Hematopoietic multipotent progenitor cell treated with erythropoietin and hydrocortisone succinate and interleukin-3 and kit ligand, for 6 days (in vitro differentiated cells): ENCODE data around the gene ZNF433.
A peak's percentile ranks its signal among the peaks of the same experiment; 100 is the strongest.
"Not testable (repeated sequence)": the region's sequence is repeated elsewhere in the genome, so short reads cannot be mapped to it uniquely, and the experiment has no call there.

Experiments used
- DNase-seq: peaks from one replicate; pipeline ENCODE4 v3.0.0-alpha.2; 2015

Gene ZNF433

GRCh38 chr19:12035220-12036172 lies at the start of gene ZNF433:
ZNF433 (minus strand) TSS chr19:12035679; CDS start chr19:12035539, 140 bp downstream.
- DNase-seq: peak; percentile 97

- not testable (repeated sequence) for DNase-seq
Observed at GRCh38 chr19:12083336-12083735, 47.9 kb upstream of the ZNF433 start.

GRCh38 chr19:12077375-12077774 lies 41.9 kb upstream of the ZNF433 start:
- DNase-seq: no peak

- DNase-seq: not testable (repeated sequence)
Observed at GRCh38 chr19:12076331-12076730, 40.9 kb upstream of the ZNF433 start.

- no peak for DNase-seq
Observed at GRCh38 chr19:12075538-12076139, 40.2 kb upstream of the ZNF433 start.

GRCh38 chr19:12064590-12065538 lies 29.4 kb upstream of the ZNF433 start, which contains the start of gene ZNF844:
ZNF844 (plus strand) TSS chr19:12064731; CDS start chr19:12064874, 143 bp downstream.
- DNase-seq: peak; percentile 88

- no peak for DNase-seq
Observed at GRCh38 chr19:12055784-12056183, 20.3 kb upstream of the ZNF433 start.

GRCh38 chr19:12052497-12053169 lies 17.2 kb upstream of the ZNF433 start, which contains the start of gene ZNF878:
ZNF878 (minus strand) TSS chr19:12052961; CDS start chr19:12052801, 160 bp downstream.
- DNase-seq: peak; percentile 96

GRCh38 chr19:12052091-12052496 lies 16.6 kb upstream of the ZNF433 start:
- DNase-seq: peak; percentile 27

GRCh38 chr19:12047868-12048267 lies 12.4 kb upstream of the ZNF433 start:
- DNase-seq: no peak

- no peak for DNase-seq
Observed at GRCh38 chr19:12043752-12044422, 8.4 kb upstream of the ZNF433 start.

GRCh38 chr19:12042893-12043292 lies 7.4 kb upstream of the ZNF433 start:
- DNase-seq: no peak

GRCh38 chr19:12034620-12035019 lies 859 bp downstream of the ZNF433 start:
- no peak for DNase-seq

GRCh38 chr19:12034198-12034597 lies 1.3 kb downstream of the ZNF433 start:
- DNase-seq: peak; percentile 19

- no peak for DNase-seq
Observed at GRCh38 chr19:12015753-12016116, 19.7 kb downstream of the ZNF433 start.

- no peak for DNase-seq
Observed at GRCh38 chr19:12015015-12015752, 20.3 kb downstream of the ZNF433 start.

- no peak for DNase-seq
Observed at GRCh38 chr19:12000152-12000981, 35.1 kb downstream of the ZNF433 start.

GRCh38 chr19:11995174-11995573 lies 40.3 kb downstream of the ZNF433 start:
- no peak for DNase-seq

GRCh38 chr19:11991921-11992320 lies 43.6 kb downstream of the ZNF433 start:
- DNase-seq: not testable (repeated sequence)

- no peak for DNase-seq
Observed at GRCh38 chr19:11989112-11989456, 46.4 kb downstream of the ZNF433 start.
